ENCODE data around the gene TMEM217. TPM values are rescaled to one million over a fixed set of nuclear protein-coding genes. Genes with fewer than 3 reads are reported as not detected.

Gene TMEM217
- polyA plus RNA-seq, 3 donors, result 0.09 to 0.29 TPM; not detected in 1

DNA sequence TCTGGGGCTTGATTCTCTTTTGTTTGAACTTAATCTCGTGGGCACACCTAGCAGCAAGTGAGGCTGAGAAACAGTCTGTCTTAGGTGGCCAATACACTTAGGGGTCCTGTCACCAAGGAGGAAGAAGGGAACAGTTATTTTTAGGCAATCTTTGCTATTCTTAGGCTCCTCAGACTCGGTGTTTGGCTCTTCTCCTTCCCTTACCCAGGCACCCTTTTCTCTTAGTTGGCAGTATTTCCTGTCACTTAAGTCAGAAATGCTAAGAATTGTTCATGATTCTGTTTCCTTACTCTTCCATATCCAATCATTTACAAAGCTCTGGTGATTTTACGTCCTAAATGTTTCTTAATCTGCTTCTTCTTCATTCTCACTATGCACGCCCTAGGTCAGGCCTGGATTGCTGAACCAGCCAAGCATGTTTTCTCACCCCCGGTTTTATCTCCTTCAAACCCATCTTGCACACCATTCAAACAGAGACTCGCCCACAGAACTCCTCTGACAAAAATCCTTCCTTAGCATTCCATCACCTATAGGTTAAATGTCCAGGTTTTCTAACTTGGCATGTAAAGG, 45.2 kb upstream of the TMEM217 start:
- Histone ChIP-seq H3K4me1 (ENCODE audit: control insufficient read depth in 1 of 2, insufficient read depth in 2 of 2, low read length in 2 of 2) (peaks cover 10 to 16% of the 10 kb centered on the region in 2 donors), H3K4me3 (replicated peaks in 1 of 3; ENCODE audit: low read depth in 2 of 3, low read length in 3 of 3) (no peak overlapping the region), H3K9ac (ENCODE audit: insufficient read depth, low read length, poor library complexity, severe bottlenecking) (no peak overlapping the region), H3K4me2 (replicated peaks; ENCODE audit: extremely low read depth, low read length, poor library complexity, severe bottlenecking) (no peak overlapping the region), H3K79me2 (ENCODE audit: insufficient read depth, low read length) (no peaks in the 10 kb centered on the region), H3K27me3 (ENCODE audit: control insufficient read depth in 2 of 2, insufficient read depth in 2 of 2, low read length in 2 of 2) (no peaks in the 10 kb centered on the region), H2AFZ (ENCODE audit: insufficient read depth, low read depth, low read length, poor library complexity, severe bottlenecking) (no peak overlapping the region), H3K9me3 (replicated peaks in 1 of 2; ENCODE audit: control insufficient read depth in 1 of 2, insufficient read depth in 1 of 2, low read length in 2 of 2) (no peaks in the 10 kb centered on the region), H4K20me1 (ENCODE audit: insufficient read depth, low read length) (no peaks in the 10 kb centered on the region), H3K36me3 (replicated peaks in 1 of 2; ENCODE audit: control insufficient read depth in 1 of 2, insufficient read depth in 2 of 2, low read length in 2 of 2) (peaks cover 14 to 78% of the 10 kb centered on the region in 2 donors), H3K27ac (ENCODE audit: low read depth in 1 of 2, low read length in 2 of 2) (peak overlapping the region in 1 of 2 donors; percentile 32)
- TF ChIP-seq, protein P1, sequence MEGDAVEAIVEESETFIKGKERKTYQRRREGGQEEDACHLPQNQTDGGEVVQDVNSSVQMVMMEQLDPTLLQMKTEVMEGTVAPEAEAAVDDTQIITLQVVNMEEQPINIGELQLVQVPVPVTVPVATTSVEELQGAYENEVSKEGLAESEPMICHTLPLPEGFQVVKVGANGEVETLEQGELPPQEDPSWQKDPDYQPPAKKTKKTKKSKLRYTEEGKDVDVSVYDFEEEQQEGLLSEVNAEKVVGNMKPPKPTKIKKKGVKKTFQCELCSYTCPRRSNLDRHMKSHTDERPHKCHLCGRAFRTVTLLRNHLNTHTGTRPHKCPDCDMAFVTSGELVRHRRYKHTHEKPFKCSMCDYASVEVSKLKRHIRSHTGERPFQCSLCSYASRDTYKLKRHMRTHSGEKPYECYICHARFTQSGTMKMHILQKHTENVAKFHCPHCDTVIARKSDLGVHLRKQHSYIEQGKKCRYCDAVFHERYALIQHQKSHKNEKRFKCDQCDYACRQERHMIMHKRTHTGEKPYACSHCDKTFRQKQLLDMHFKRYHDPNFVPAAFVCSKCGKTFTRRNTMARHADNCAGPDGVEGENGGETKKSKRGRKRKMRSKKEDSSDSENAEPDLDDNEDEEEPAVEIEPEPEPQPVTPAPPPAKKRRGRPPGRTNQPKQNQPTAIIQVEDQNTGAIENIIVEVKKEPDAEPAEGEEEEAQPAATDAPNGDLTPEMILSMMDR (IDR thresholded peaks at IDR 0.05), result no peak
- intact Hi-C loops (cut with micrococcal nuclease), result no loop called here
- Mint-ChIP-seq H3K27ac (peak overlapping the region in 2 of 7 donors; percentile 24 to 51), H3K9me3 (peaks cover 0 to 7% (median 0%) of the 10 kb centered on the region in 7 donors), H3K27me3 (ENCODE audit: low read depth in 3 of 3) (peaks cover 0 to 4% (median 0%) of the 10 kb centered on the region in 3 donors), H3K4me3 (no peak overlapping the region), H3K4me1 (peaks cover 21% of the 10 kb centered on the region), H3K36me3 (peaks cover 55 to 78% of the 10 kb centered on the region in 2 donors)
- 68% methylated on average over 6 of the region's 6 CpGs for WGBS (ENCODE audit: insufficient coverage)
- DNase-seq, result no peak

DNA sequence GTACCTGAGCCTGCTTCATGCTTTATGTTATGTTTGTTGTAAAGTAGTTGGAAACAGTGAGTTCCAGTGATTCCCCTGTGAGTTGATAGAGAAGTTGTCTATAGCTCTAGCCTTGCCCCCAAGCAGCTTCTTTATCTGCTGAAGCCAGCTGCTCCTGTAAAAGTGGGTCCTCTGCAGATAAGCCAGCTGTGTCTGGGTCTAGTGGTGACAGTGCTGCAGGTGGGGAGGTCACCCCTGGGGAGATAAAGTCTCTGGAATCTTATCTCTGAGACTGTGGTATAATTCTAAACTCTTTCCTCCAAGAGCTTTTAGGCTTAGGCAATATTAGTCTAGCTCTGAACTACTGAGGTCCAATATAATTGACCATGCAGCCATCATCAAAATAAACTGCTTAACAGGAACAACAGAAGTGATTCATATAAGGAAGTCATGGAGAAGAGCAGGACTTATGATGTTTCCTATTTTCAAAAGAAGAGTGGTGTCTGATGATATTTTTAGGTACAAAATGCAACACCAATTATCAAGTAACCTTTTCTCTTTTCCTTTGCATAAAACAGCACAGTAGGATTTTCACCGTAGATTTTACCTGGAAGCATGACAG, 44.2 kb upstream of the TMEM217 start:
- peaks cover 0 to 4% (median 0%) of the 10 kb centered on the region in 3 donors for H3K27me3 Mint-ChIP-seq (ENCODE audit: low read depth in 3 of 3)
- peaks cover 0 to 7% (median 0%) of the 10 kb centered on the region in 7 donors for H3K9me3 Mint-ChIP-seq
- intact Hi-C loops (cut with micrococcal nuclease), result no loop called here
- no peak for DNase-seq
- H3K36me3 Mint-ChIP-seq, result peaks cover 56 to 78% of the 10 kb centered on the region in 2 donors
- H3K9me3 ChIP-seq (replicated peaks in 1 of 2; ENCODE audit: control insufficient read depth in 1 of 2, insufficient read depth in 1 of 2, low read length in 2 of 2), result no peaks in the 10 kb centered on the region
- peaks cover 21% of the 10 kb centered on the region for H3K4me1 Mint-ChIP-seq
- no peak overlapping the region for H3K4me3 Mint-ChIP-seq
- peaks cover 17 to 75% of the 10 kb centered on the region in 2 donors for H3K36me3 ChIP-seq (replicated peaks in 1 of 2; ENCODE audit: control insufficient read depth in 1 of 2, insufficient read depth in 2 of 2, low read length in 2 of 2)
- peak overlapping the region in 1 of 7 donors; percentile 5 for H3K27ac Mint-ChIP-seq
- TF ChIP-seq, protein P1 (IDR thresholded peaks at IDR 0.05), result no peak
- no peak overlapping the region for H3K4me3 ChIP-seq (replicated peaks in 1 of 3; ENCODE audit: low read depth in 2 of 3, low read length in 3 of 3)
- peaks cover 10 to 16% of the 10 kb centered on the region in 2 donors for H3K4me1 ChIP-seq (ENCODE audit: control insufficient read depth in 1 of 2, insufficient read depth in 2 of 2, low read length in 2 of 2)
- no CpG with 5 or more reads among the region's 1 CpG for WGBS (ENCODE audit: insufficient coverage)
- no peak overlapping the region for H2AFZ ChIP-seq (ENCODE audit: insufficient read depth, low read depth, low read length, poor library complexity, severe bottlenecking)
- no peak overlapping the region for H3K4me2 ChIP-seq (replicated peaks; ENCODE audit: extremely low read depth, low read length, poor library complexity, severe bottlenecking)
- no peaks in the 10 kb centered on the region for H3K79me2 ChIP-seq (ENCODE audit: insufficient read depth, low read length)
- H3K27me3 ChIP-seq (ENCODE audit: control insufficient read depth in 2 of 2, insufficient read depth in 2 of 2, low read length in 2 of 2), result no peaks in the 10 kb centered on the region
- H3K9ac ChIP-seq (ENCODE audit: insufficient read depth, low read length, poor library complexity, severe bottlenecking), result no peak overlapping the region
- peak overlapping the region in 1 of 2 donors; percentile 32 for H3K27ac ChIP-seq (ENCODE audit: low read depth in 1 of 2, low read length in 2 of 2)
- no peaks in the 10 kb centered on the region for H4K20me1 ChIP-seq (ENCODE audit: insufficient read depth, low read length)

Data from CD14-positive monocyte (primary cell).